Renal cortex interstitium (tissue), 11 donors: Measurements from ENCODE around the gene HDAC1. TPM values are rescaled to one million over a fixed set of nuclear protein-coding genes. Genes with fewer than 3 reads are reported as not detected.

Source experiments
- DNase-seq, 11 donors: peaks; one replicate each; pipeline ENCODE4 v3.0.0-alpha.2; 2013; ENCODE audit warnings: low read depth in 9 of 11, low spot score in 4 of 11; ENCODE audit errors: extremely low read depth in 1 of 11
- polyA plus RNA-seq, 3 donors: library from polyadenylated mRNA; unstranded; fragments of 120-200 nt; gene quantifications; one replicate each; pipeline ENCODE4 v1.2.1, GENCODE V29; 2013; ENCODE audit not compliant: insufficient read length in 3 of 3

Gene HDAC1
- polyA plus RNA-seq, 3 donors, result 174 to 189 (median 181) TPM

GRCh38 chr1:32336963-32337675 is 45.2 kb downstream of the HDAC1 start:
- no peak for DNase-seq

- no peak for DNase-seq
Observed at GRCh38 chr1:32337855-32338636, 46.2 kb downstream of the HDAC1 start.

- no peak for DNase-seq
Observed at GRCh38 chr1:32338637-32339145, 46.8 kb downstream of the HDAC1 start.

- DNase-seq, result no peak
Observed at GRCh38 chr1:32339363-32339978, 47.6 kb downstream of the HDAC1 start.

- DNase-seq, result no peak
Observed at GRCh38 chr1:32341186-32341757, 49.4 kb downstream of the HDAC1 start.

DNA sequence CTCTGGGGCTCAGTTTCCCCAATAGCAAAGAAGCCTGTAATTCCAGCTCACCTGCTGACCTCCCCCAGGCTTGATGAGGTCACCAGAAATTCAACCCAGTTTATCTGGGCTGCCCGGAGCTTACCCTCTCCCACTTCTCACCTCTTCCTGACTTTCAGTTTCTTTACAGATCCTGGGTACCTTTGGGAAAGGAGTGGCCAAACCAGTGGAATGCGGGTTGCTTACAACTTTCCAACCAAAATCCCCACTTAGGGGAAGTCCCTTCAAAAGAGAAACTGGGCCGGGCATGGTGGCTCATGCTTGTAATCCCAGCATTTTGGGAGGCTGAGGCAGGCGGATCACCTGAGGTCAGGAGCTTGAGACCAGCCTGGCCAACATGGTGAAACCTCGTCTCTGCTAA is 50.1 kb downstream of the HDAC1 start:
- DNase-seq, result no peak

GRCh38 chr1:32342704-32343103 is 50.8 kb downstream of the HDAC1 start:
- DNase-seq, result no peak

DNA sequence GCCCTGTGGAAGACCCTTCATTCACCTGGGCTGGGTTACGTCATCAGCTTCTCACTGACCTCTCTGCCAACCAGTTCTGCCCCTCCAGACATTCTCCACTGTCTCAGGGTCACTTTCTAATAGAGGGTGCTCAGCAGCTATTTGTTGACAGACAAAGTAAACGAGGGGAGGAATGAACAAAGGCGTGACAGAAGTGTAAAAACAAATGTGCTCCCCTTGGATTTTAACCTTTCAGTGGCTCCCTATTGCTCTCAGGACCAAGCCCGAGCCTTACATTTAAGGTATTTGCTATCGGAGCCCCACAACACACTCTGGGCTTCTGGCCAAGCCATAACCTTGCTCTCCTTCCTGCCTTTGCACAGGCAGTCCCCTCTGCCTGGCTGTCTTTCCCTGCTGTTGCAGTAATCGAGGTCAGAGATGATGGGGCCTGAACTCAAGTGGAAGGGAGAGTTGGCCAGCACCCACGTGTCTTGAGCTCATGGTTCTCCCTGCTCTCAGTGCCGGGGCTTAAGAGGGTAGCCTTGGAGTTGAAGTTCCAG is 53.5 kb downstream of the HDAC1 start:
- no peak for DNase-seq

- no peak for DNase-seq
Observed at GRCh38 chr1:32346532-32347157, 54.8 kb downstream of the HDAC1 start.

DNA sequence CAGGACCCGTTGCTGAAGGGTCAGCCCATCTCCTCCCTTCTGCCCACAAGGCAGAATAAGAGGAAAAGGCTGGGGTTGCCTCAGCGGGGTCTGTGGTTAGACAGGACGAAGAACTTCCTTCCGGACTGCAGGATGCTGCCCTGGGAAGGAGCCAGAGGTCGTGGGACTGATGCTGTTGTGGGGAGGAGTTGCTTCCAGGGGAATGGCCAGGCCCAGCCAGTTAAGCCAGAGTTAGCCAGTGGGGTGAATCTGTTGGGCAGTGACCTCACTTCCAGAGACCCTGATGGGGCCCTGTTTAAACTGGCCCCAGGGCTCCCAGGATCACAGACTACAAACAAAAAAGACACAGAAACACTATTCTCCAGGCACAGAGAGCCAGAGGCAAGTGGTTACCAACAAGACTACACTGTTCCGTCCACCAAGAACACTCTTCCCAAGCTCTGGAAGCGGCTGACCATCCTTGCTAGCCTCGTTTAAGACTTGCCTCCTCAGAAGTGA is 57.4 kb downstream of the HDAC1 start:
- DNase-seq, result no peak

DNA sequence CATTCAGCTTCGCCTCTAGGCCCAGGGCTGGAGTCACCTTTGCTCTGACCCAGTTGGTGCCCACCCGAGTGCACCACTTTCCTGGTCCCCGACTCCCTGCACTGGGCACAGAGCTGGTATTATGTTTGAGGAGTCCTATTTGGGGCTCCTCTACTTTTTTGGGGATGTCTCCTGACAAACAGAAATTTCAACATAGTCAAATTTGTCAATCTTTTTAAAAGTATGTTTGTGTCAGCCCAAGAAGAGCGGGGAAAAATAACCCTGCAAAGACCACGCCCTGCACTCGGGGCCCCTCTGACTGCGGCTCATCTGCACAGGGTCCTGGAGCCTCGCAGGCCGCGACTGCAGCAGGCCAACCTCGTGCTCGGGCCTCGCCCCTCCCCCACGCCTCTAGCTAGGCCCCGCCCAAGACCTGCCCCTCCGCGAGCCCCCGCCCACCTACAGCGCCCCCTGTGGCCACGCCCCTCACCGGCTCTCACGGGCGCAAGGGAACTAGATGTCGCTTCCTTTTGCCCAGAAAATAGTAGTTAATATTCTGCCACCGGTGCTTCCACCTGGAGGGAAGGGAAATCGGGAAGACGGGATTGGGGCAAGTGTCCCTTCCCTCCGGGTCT is 59.0 kb downstream of the HDAC1 start:
- no peak for DNase-seq

GRCh38 chr1:32351399-32352238 is 59.7 kb downstream of the HDAC1 start:
- DNase-seq, result peak; percentile 84 to 96 (median 94)

DNA sequence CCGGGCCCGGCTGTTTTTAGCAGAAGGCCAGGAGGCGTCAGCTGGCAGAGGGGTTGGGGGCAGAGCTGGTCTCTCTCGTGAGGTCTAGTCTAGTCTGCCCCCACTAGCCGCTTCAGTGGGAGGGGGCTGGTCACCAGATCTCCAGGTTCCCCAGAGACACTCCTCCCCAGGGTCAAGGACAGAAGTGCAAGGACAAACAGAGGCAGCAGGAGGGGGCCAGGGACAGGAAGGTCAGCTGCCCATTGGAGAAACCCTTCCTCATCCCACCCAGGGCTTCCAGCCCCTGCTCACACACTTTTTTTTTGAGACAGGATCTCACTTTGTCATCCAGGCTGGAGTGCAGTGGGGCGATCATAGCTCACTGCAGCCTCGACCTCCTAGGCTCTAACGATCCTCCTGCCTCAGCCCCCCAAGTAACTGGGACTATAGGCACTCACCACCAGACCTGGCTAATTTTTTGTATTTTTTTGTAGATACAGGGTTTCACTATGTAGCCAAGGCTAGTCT is 60.4 kb downstream of the HDAC1 start:
- no peak for DNase-seq

DNA sequence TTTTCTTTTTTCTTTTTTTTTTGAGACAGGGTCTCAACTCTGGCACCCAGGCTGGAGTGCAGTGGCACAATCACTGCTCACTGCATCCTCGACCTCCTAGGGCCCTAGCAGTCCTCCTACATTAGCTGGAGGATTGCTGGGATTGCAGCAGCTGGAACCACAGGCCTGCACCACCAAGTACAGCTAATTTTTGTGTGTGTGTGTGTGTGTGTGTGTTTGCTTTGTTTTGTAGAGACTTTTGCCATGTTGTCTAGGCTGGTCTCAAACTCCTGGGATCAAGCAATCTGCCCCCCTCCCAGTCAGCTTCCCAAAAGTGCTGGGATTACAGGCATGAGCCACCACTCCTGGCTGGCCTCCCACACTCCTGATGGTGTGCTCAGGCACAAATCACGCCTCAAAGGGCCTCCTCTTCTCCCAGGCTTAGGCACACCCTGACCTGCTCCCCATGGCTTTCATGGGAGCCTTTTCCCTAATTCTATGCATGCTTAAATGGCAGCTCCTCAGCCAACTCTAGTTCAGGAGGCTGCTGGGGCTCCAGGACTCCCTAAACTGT is 61.0 kb downstream of the HDAC1 start:
- DNase-seq, result no peak

DNA sequence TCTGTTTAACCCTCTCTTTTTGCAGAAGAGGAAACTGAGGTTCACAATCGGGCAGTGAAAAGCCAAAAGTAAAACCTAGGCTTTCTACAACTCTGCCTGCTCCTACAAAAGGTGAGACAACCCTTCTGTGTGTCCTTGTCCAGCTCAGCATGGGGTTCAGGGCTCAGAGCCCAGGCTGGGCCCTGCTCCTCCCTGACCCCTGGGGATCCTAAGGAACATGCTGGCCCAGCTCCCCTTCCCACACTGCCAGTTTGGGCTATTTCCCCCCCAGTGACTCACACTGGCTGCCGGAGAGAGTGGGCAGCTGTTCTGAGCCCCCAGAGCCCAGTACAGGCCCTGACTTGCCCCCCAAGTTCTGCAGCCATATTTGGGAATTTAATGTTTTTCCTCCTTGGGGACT is 61.5 kb downstream of the HDAC1 start:
- no peak for DNase-seq

DNA sequence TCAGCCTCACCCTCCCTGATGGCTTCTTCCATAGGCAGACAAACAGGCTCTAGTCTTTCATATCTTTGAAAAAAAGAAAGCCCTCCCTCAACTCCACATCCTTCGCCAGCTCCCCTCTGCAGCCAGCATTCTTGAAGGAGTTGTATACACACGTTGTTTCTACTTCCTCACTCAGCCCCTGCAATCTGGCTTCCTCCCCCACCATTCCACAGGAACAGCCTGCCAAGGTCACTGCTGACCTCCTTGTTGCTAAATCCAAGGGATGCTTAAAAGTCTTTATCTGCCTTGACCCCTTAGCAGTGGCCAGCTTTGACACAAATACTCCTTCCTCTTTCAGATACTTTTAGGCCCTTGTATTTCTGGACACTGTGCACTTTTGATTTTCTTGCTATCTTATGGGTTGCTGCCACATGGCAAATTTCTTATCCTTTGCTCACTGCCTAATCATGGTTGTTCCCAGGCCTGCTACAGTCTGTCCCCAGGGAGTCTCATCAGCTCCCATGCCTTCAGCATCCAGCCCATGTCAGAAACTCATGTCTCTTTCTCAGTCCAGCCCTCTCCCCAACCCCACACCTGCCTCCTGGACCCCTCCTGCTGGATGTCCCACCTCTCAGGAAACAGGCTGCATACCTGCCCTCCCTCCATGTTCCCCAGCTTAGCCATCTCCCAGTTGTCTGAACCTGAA is 62.1 kb downstream of the HDAC1 start:
- DNase-seq, result peak in 1 of 11 donors; percentile 62
